Left forelimb (tissue), 1 donor: ENCODE measurements around the gene ARFGAP2.

ENCODE experiments used
- DNase-seq: peaks from one replicate; pipeline ENCODE4 v3.0.0-alpha.2; 2018; ENCODE audit warnings: low spot score

ARFGAP2 gene

GRCh38 chr11:47171061-47171838, 5.4 kb downstream of the ARFGAP2 start:
- no peak for DNase-seq

GRCh38 chr11:47166368-47166767, 10.3 kb downstream of the ARFGAP2 start:
- DNase-seq: no peak

GRCh38 chr11:47165253-47165840, 11.3 kb downstream of the ARFGAP2 start:
- no peak for DNase-seq

GRCh38 chr11:47164321-47164720, 12.4 kb downstream of the ARFGAP2 start:
- DNase-seq: no peak

GRCh38 chr11:47163898-47164297, 12.8 kb downstream of the ARFGAP2 start:
- DNase-seq: no peak

DNA sequence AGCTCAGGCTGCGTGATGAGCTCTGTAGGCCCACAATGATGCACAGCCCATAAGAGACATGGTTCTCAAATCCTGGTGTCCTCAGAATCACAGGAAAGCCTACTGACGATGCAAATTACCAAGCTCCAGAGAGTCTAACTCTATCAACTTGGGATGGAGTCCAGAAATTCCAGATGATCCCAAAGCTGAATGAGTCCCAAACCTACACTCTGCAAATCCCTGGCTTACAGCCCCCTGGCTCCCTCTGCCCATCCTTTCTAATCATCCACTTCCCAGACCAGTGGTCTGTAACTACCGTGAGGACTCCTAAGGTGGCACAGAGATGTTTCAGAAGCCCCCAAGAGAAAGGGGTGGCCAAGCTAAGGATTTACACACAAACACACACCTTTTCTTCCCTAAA, 13.5 kb downstream of the ARFGAP2 start:
- no peak for DNase-seq

DNA sequence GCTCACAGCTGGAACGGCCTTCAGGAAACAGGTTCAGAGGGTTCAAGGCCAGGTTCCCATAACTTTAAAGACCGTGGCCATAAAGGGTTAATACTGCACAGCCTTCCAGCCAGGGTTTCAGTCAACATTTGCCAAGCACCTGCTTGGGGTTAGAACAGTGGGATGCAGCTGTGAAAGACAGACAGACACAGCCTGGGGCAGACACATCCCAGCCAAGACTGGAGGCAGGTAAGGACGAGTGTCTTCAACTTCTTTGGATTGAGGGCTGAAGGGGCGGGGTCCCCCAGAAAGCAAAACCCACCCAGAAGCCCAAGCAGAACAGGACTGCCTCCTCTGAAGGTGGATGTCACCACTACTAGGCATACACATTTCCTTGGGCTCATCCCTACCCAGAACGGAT, 14.3 kb downstream of the ARFGAP2 start:
- DNase-seq: no peak

DNA sequence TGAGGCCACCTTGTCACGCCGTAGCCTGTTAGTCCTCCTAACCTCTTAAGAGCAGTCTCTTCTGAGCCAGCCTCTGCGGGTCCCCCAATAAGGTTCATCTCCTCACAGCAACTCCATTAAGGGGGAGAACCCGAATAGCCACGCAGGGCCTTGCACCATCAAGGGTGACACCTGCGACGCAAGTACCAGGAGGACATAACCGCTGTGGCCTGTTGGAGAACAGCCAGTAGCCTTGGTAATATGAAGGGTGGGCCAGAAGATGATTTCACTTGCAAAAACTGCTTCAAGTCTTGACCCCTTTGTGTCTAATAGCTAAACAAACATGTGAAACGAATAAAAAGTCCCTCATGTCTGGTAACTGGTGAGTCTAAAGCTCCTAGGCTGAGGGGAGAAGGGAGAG, 14.8 kb downstream of the ARFGAP2 start:
- no peak for DNase-seq

DNA sequence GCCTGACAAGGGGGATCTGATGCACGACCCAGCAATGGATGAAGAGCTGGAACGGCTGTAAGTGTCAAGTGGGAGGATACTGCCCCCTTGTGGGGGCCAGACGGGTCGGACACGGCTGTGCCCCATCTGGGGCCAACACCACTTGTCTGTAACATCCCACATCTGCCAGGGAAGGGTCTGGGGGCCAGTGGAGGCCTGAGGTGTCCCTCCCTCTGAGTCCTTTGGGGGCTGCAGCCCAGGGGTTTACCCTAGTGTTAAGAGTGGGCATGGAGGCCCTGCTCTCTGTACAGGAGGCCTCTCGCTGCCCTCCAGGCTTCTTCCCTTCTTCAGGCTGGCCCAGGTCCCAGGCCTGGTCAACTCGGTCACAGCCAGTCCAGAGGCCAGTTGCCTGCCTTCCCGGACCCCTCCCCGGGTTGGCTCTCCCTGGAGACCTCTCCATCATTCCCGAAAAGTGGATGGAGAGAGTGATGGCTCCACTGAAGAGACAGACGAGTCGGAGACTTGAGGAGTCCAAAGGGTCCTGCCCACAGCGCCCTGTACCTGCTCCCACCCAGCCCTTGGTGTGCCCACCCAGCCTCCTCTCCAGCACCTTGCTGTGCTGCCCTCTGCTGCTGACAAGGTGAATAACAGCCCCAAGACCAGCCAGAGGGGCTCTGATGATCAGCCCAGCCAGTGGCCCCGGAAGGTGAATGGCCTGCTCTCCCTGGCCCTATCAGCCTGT, 15.4 kb downstream of the ARFGAP2 start:
- no peak for DNase-seq

DNA sequence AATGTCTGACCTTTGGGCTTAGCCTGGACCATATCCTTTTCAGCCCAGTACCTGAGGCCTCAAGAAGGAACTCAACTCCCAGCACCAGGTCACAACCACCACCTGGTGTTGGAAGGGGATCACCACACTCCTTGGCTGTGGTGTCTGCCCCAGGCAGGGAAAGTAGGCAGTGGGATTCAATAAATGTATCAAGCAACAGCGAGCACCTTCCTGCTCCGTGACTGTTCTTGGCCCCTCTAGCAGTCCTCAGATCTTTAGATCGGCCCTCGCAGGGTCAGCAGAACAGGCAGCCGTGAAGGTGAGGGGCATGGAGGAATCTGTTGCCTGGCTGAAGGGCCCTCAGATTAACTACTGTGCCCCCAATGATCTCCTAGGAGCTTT, 15.9 kb downstream of the ARFGAP2 start:
- no peak for DNase-seq

- no peak for DNase-seq
Observed at GRCh38 chr11:47158242-47158641, 18.4 kb downstream of the ARFGAP2 start.

GRCh38 chr11:47157805-47158204, 18.9 kb downstream of the ARFGAP2 start:
- no peak for DNase-seq

DNA sequence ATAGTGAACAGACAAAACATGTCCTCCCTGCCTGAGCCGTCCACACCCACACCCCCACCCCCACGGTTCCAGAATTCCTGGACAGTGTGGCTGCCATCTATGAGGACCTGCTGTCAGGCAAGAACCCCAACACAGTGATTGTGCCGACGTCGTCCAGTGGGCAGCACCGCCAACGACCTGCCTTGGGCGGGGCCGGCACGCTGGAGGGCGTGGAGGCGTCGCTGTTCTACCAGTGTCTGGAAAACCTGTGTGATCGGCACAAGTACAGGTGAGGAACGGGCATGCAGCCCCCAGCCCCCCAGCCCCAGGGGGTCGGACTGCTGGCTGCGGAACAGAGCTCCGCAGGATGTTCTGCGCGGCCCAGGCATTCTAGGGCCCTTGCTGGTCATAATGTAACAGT, 19.7 kb downstream of the ARFGAP2 start:
- DNase-seq: no peak

GRCh38 chr11:47156333-47156732, 20.3 kb downstream of the ARFGAP2 start:
- DNase-seq: no peak

- no peak for DNase-seq
Observed at GRCh38 chr11:47155879-47156278, 20.8 kb downstream of the ARFGAP2 start.

GRCh38 chr11:47154616-47155570, 21.8 kb downstream of the ARFGAP2 start:
- DNase-seq: no peak

GRCh38 chr11:47152953-47153950, 23.4 kb downstream of the ARFGAP2 start:
- peak; percentile 92 for DNase-seq

GRCh38 chr11:47152126-47152952, 24.3 kb downstream of the ARFGAP2 start:
- no peak for DNase-seq

DNA sequence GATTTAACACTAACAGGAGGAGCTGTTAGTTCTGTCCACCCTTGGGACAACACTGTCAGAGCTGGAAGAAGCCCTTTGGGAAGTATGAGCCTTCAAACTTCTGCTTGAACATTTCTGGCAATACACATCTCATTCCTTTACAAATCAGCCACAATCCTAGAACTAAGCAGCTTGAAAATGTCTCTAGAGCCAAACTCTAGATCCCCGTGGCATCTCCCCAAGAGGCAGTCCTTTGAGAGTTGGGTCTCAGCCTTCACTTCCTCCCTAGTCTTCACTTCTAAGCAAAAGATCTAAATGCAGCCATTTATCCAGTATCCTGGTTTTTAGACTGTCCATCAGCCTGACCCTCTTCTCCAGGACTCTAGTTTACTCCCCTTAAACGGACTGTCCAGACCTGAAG, 26.9 kb downstream of the ARFGAP2 start:
- peak; percentile 31 for DNase-seq
